IMR-90 (cell line): ENCODE data around the gene RBP5. TPM values are rescaled to one million over a fixed set of nuclear protein-coding genes. Genes with fewer than 3 reads are reported as not detected.

Experiments
- ATAC-seq: fragments of 200-7000 bp; cut with Tn5 transposase; 2 replicates; pipeline ENCODE4 v1.9.1; 2020; ENCODE audit warnings: low read depth, mild to moderate bottlenecking, moderate library complexity
- BruUV-seq: library from RNA; stranded (reverse); fragments of 400-500 nt; replicated peaks from 2 replicates; lab custom pipeline; 2021; lab: Mats Ljungman, UMichigan
- CTCF ChIA-PET: fragments of 300-600 bp; formaldehyde crosslinking; extraction: SDS; loops from one replicate; lab custom pipeline; 2021; ENCODE audit warnings: antibody characterized with exemption; lab: Yijun Ruan, JAX
- POLR2A ChIA-PET: fragments of 300-600 bp; sonication (Branson Sonifier 250); formaldehyde crosslinking; loops from one replicate; lab custom pipeline; 2022; ENCODE audit warnings: antibody characterized with exemption; ENCODE audit not compliant: unreplicated experiment; lab: Charles Lee
- DNase-seq: peaks from one replicate; pipeline ENCODE4 v3.0.0; 2013
- H2AFZ ChIP-seq: replicated peaks from 2 replicates; pipeline ENCODE3; 2013; ENCODE audit warnings: low read length, mild to moderate bottlenecking; ENCODE audit not compliant: poor library complexity
- H2AK5ac ChIP-seq: 2 replicates; pipeline ENCODE4 v1.6.1; 2013; ENCODE audit warnings: low read depth, low read length, inconsistent platforms
- H2AK9ac ChIP-seq: replicated peaks from 2 replicates; pipeline ENCODE3; 2013; ENCODE audit warnings: mild to moderate bottlenecking, low read depth, low read length, moderate library complexity; ENCODE audit not compliant: poor library complexity
- H2BK120ac ChIP-seq: 2 replicates; pipeline ENCODE4 v1.6.1; 2013; ENCODE audit warnings: low read depth, low read length, inconsistent platforms
- H2BK15ac ChIP-seq: 3 replicates; pipeline ENCODE4 v1.6.1; 2013; ENCODE audit warnings: low read depth, low read length, inconsistent platforms
- H2BK20ac ChIP-seq: 2 replicates; pipeline ENCODE4 v1.6.1; 2013; ENCODE audit warnings: low read depth, mild to moderate bottlenecking, inconsistent platforms, low read length, moderate library complexity
- H2BK5ac ChIP-seq: 2 replicates; pipeline ENCODE4 v1.6.1; 2013; ENCODE audit warnings: mild to moderate bottlenecking, low read depth, low read length, inconsistent platforms; ENCODE audit not compliant: poor library complexity, severe bottlenecking
- H3K14ac ChIP-seq: replicated peaks from 2 replicates; pipeline ENCODE4 v1.6.1; 2013; ENCODE audit warnings: low read depth, low read length, inconsistent platforms
- H3K18ac ChIP-seq: 2 replicates; pipeline ENCODE4 v1.6.1; 2013; ENCODE audit warnings: low read depth, low read length, control low read depth
- H3K23ac ChIP-seq: 2 replicates; pipeline ENCODE4 v1.6.1; 2013; ENCODE audit warnings: low read depth, low read length, inconsistent platforms
- H3K27ac ChIP-seq: 2 replicates; pipeline ENCODE4 v1.5.1; 2013; ENCODE audit warnings: mild to moderate bottlenecking, control low read depth, low read length; ENCODE audit not compliant: insufficient read depth
- H3K27me3 ChIP-seq: 2 replicates; pipeline ENCODE4 v1.6.1; 2013; ENCODE audit warnings: low read length; ENCODE audit not compliant: control insufficient read depth, insufficient read depth
- H3K36me3 ChIP-seq: 2 replicates; pipeline ENCODE4 v1.6.1; 2013; ENCODE audit warnings: low read length, mixed read lengths; ENCODE audit not compliant: control insufficient read depth, insufficient read depth
- H3K4ac ChIP-seq: 2 replicates; pipeline ENCODE4 v1.6.1; 2013; ENCODE audit warnings: low read depth, low read length, inconsistent platforms
- H3K4me1 ChIP-seq: 2 replicates; pipeline ENCODE4 v1.6.1; 2013; ENCODE audit warnings: low read length, mixed read lengths; ENCODE audit not compliant: control insufficient read depth, insufficient read depth
- H3K4me2 ChIP-seq: 2 replicates; pipeline ENCODE4 v1.6.1; 2013; ENCODE audit warnings: low read depth, mild to moderate bottlenecking, control low read depth, low read length, moderate library complexity
- H3K4me3 ChIP-seq: 2 replicates; pipeline ENCODE4 v1.5.1; 2013; ENCODE audit warnings: low read depth, mild to moderate bottlenecking, control low read depth, low read length, moderate library complexity; ENCODE audit not compliant: insufficient read depth
- H3K56ac ChIP-seq: 2 replicates; pipeline ENCODE4 v1.6.1; 2013; ENCODE audit warnings: low read length, inconsistent platforms; ENCODE audit not compliant: insufficient read depth; ENCODE audit errors: extremely low read depth
- H3K79me1 ChIP-seq, 2 experiments: 2 replicates each; pipeline ENCODE4 v1.6.1; 2013; ENCODE audit warnings: low read length in 2 of 2, inconsistent platforms in 1 of 2, low read depth in 1 of 2
- H3K9ac ChIP-seq: 2 replicates; pipeline ENCODE4 v1.6.1; 2013; ENCODE audit warnings: low read depth, low read length, control low read depth
- H3K9me1 ChIP-seq: 2 replicates; pipeline ENCODE4 v1.6.1; 2013; ENCODE audit warnings: low read length, inconsistent platforms; ENCODE audit not compliant: insufficient read depth
- H3K9me3 ChIP-seq: 2 replicates; pipeline ENCODE4 v1.6.1; 2013; ENCODE audit warnings: low read length; ENCODE audit not compliant: control insufficient read depth, insufficient read depth
- H4K20me1 ChIP-seq: 2 replicates; pipeline ENCODE4 v1.6.1; 2013; ENCODE audit warnings: low read length, inconsistent platforms; ENCODE audit not compliant: insufficient read depth
- H4K5ac ChIP-seq: 2 replicates; pipeline ENCODE4 v1.6.1; 2013; ENCODE audit warnings: mild to moderate bottlenecking, low read depth, low read length, control low read depth
- H4K8ac ChIP-seq, 2 experiments: 2 replicates each; pipeline ENCODE4 v1.6.1; 2013; ENCODE audit warnings: low read depth in 2 of 2, low read length in 2 of 2, control low read depth in 1 of 2, inconsistent platforms in 1 of 2
- H4K91ac ChIP-seq: 2 replicates; pipeline ENCODE4 v1.6.1; 2013; ENCODE audit warnings: low read depth, low read length, inconsistent platforms; ENCODE audit not compliant: insufficient read depth
- RCOR1 ChIP-seq: IDR thresholded peaks from 2 replicates; pipeline ENCODE4 v1.6.1; 2012; ENCODE audit warnings: mild to moderate bottlenecking, low read length, improper control_type of control experiment; ENCODE audit not compliant: insufficient replicate concordance
- SMC3 ChIP-seq: fragments of 150-350 bp; IDR thresholded peaks from 2 replicates; pipeline ENCODE4 v1.6.1; 2016; ENCODE audit warnings: low read depth, mild to moderate bottlenecking, antibody characterized with exemption, low read length, moderate library complexity
- WGBS, 2 experiments: methylation state at CpG; one replicate each; pipeline versions ENCODE4 v1.1.5 to v1.1.7; 2013; ENCODE audit warnings: missing lambda C conversion rate in 2 of 2; ENCODE audit not compliant: insufficient read length in 1 of 2; ENCODE audit errors: extremely low coverage in 2 of 2; 5-methylcytosine and 5-hydroxymethylcytosine counted together
- dilution Hi-C: fragments of 300-500 bp; cut with HindIII; formaldehyde crosslinking; loops from one replicate; pipeline ENCODE4 v1.14.3; 2018; ENCODE audit warnings: low sequenced_read_pairs; ENCODE audit not compliant: unreplicated experiment
- in situ Hi-C: fragments of 300-500 bp; cut with MboI; formaldehyde crosslinking; loops from 3 replicates; pipeline ENCODE4 v1.14.3; 2019; ENCODE audit warnings: low sequenced_read_pairs, inconsistent platforms, mixed read lengths
- intact Hi-C: fragments of 100-400 bp; cut with micrococcal nuclease; formaldehyde crosslinking; loops from 2 replicates; pipeline ENCODE4 v1.10.0; 2022
- polyA plus RNA-seq, 3 experiments: library from polyadenylated mRNA; depleted of rRNA; stranded (reverse); fragments of >200 nt; gene quantifications; 2 replicates each; pipeline ENCODE4 v1.2.3, GENCODE V29; 2012; ENCODE audit warnings: low replicate concordance in 1 of 3
- total RNA-seq: library from RNA; depleted of rRNA; stranded (reverse); fragments of >200 nt; gene quantifications from 2 replicates; pipeline ENCODE4 v1.2.3, GENCODE V29; 2012
- TF ChIP-seq, protein P1 (sequence below): fragments of 150-350 bp; IDR thresholded peaks from 2 replicates; pipeline ENCODE4 v1.6.1; 2016; ENCODE audit warnings: low read depth, mild to moderate bottlenecking, low read length, moderate library complexity, borderline replicate concordance
- TF ChIP-seq, protein P2 (sequence below): conservative IDR thresholded peaks from 2 replicates; pipeline ENCODE4 v1.5.1; 2012; ENCODE audit warnings: mild to moderate bottlenecking, low read depth, low read length, improper control_type of control experiment

RBP5 gene
- total and polyA plus RNA-seq, 2 of the 4 experiments (the other 2 are of a cell fraction) = 0.15 TPM; not detected in 1

DNA sequence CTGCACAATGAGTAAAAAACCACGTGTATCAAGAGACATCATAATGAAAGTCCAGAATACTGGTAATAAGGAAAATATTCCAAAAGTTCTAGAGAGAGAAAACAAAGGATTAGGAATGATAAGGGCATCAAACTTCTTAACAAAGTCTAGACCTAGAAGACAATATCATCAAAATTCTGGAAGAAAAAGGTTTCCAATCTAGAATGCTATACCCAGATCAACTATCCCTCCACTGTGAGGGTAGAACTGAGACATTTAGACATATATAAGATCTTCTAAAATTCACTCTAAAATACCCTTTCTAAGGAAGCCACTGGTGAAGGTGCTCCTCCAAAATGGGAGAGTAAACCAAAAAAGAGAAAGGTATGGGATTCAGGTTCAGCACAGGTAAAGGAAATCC, 22.6 kb downstream of the RBP5 start:
- no peaks in the 10 kb centered on the region for H3K27me3 ChIP-seq
- peaks cover 9% of the 10 kb centered on the region; the same call in 1 of the 2 replicates for H3K9me1 ChIP-seq
- ChIA-PET POLR2A (no interaction called here), CTCF (no interaction called here)
- intact Hi-C loops = no loop called here
- peaks cover 4% of the 10 kb centered on the region for H4K20me1 ChIP-seq
- no peak overlapping the region for H3K4me3 ChIP-seq
- no peaks in the 10 kb centered on the region for H3K9me3 ChIP-seq
- H2AFZ ChIP-seq = no peak overlapping the region
- H4K91ac ChIP-seq = no peak overlapping the region
- in situ Hi-C loops = no loop called here
- no peak overlapping the region for H2BK120ac ChIP-seq
- ATAC-seq = no peak
- H3K18ac ChIP-seq = no peak overlapping the region
- no peak overlapping the region for H3K9ac ChIP-seq
- H3K56ac ChIP-seq = no peak overlapping the region
- no peak for DNase-seq
- no peak overlapping the region for H3K27ac ChIP-seq
- TF ChIP-seq, protein P1, sequence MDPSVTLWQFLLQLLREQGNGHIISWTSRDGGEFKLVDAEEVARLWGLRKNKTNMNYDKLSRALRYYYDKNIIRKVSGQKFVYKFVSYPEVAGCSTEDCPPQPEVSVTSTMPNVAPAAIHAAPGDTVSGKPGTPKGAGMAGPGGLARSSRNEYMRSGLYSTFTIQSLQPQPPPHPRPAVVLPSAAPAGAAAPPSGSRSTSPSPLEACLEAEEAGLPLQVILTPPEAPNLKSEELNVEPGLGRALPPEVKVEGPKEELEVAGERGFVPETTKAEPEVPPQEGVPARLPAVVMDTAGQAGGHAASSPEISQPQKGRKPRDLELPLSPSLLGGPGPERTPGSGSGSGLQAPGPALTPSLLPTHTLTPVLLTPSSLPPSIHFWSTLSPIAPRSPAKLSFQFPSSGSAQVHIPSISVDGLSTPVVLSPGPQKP = no peak
- TF ChIP-seq, protein P2, sequence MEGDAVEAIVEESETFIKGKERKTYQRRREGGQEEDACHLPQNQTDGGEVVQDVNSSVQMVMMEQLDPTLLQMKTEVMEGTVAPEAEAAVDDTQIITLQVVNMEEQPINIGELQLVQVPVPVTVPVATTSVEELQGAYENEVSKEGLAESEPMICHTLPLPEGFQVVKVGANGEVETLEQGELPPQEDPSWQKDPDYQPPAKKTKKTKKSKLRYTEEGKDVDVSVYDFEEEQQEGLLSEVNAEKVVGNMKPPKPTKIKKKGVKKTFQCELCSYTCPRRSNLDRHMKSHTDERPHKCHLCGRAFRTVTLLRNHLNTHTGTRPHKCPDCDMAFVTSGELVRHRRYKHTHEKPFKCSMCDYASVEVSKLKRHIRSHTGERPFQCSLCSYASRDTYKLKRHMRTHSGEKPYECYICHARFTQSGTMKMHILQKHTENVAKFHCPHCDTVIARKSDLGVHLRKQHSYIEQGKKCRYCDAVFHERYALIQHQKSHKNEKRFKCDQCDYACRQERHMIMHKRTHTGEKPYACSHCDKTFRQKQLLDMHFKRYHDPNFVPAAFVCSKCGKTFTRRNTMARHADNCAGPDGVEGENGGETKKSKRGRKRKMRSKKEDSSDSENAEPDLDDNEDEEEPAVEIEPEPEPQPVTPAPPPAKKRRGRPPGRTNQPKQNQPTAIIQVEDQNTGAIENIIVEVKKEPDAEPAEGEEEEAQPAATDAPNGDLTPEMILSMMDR = no peak
- TF ChIP-seq SMC3 (no peak), RCOR1 (no peak)
- H2BK15ac ChIP-seq = no peak overlapping the region
- no peak overlapping the region for H2AK9ac ChIP-seq
- no peak overlapping the region for H3K4ac ChIP-seq
- H2BK20ac ChIP-seq = no peak overlapping the region
- no peak overlapping the region for H3K14ac ChIP-seq
- H3K36me3 ChIP-seq = peaks cover 18% of the 10 kb centered on the region
- BruUV-seq = no TSS peak
- H4K5ac ChIP-seq = no peak overlapping the region
- peaks cover 9% of the 10 kb centered on the region; the same call in 1 of the 2 replicates for H3K4me1 ChIP-seq
- H3K79me1 ChIP-seq = peaks cover 33 to 61% of the 10 kb centered on the region in 2 experiments
- no peak overlapping the region for H2BK5ac ChIP-seq
- H4K8ac ChIP-seq = no peak overlapping the region
- WGBS, 2 experiments = no CpG with 5 or more reads among the region's 1 CpG
- dilution Hi-C loops = no loop called here
- no peak overlapping the region for H2AK5ac ChIP-seq
- H3K4me2 ChIP-seq = no peak overlapping the region
- no peak overlapping the region for H3K23ac ChIP-seq
